Measurements from ENCODE around the gene TSPAN3.
A peak's percentile ranks its signal among the peaks of the same experiment; 100 is the strongest.

The TSPAN3 gene

DNA sequence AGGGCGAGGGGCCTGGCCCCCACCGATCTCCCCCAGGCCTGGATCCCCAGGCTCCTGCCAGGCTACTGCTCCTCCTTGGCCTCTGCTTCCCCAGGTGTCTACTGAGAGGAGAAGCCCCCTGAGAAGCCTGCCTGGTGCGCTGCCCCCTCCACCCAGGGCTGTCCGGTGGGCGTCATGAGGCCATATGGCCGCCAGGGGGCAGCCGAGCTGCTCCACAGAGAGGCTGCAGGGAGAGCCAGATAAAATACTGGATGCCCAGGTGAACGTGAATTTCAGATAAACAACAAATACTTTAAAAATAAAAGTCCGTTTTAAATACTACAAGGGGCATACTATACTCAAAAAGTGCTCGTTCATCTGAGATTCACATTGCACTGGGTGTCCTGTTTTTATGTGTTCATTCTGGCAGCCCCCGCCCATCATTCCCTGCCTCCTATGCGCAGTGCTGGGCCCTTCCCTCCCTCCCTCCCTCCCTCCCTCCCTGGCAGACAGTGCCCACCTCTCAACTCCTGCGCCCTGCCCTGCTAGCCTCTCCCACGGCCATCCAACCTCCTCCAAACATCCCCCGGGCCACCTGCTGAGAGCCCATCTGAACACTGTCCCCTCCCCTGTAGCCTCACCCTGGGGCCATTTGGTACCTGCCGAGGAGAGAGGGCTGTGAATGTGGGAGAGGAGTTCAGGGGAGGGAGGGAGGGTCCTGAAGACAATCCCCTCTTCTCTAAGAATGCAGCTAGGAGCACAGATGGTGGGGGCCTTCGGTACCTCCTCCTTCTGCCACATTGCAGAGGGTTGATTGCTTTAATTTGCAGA lies 46.4 kb downstream of the TSPAN3 start:
- peak; percentile 39 to 43 for DNase-seq (ENCODE audit: low read depth in 2 of 2, low spot score in 1 of 2)

- no peak for DNase-seq (ENCODE audit: low read depth in 2 of 2, low spot score in 1 of 2)
Observed at GRCh38 chr15:77023576-77024272, 47.2 kb downstream of the TSPAN3 start.

DNA sequence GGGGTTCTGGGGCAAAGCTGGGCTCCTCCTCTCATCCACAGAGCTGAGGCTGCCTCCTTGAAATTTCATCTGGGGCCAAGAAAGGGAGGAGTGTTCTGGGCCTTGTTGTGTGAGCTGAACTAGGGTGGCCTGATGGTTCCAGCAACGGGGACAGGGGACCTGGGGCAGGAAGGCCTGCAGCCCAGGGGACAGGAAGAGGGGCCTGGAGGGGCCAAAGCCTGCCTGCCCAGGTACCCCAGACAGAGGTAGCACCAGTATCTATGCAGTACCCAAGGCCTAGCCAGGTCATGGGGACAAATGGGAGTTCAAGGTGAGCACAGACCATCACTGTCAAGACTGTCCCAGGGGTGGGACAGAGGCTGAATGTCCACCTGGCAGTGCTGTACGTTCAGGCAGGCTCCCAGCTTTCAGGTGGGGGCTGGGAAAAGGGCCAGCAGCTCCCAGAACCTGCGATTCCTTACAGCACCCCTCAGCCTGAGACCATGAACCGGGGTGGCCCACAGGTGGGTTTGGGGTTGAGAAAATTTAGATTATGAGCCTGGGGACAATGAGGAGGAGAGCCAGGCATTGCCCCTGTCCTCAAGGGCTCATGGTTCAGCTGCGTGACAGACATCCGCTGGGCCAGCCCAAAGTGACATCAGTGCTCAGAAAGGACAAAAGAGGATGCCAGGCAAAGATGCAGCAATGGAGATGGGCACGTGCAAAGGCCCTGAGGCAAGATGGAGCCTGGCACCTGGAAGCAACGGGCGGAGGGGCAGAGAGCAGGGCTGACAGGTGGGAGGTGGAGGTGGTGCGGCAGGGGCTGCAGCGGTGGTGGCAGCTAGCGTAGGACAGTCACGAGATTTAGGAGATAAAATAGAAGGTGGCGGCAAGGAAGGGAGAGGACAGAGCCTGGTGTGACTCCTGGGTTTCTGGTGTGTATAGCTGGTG lies 48.0 kb downstream of the TSPAN3 start:
- DNase-seq (ENCODE audit: low read depth in 2 of 2, low spot score in 1 of 2): no peak

- DNase-seq (ENCODE audit: low read depth in 2 of 2, low spot score in 1 of 2): no peak
Observed at GRCh38 chr15:77021803-77022381, 49.0 kb downstream of the TSPAN3 start.

GRCh38 chr15:77021088-77021481 lies 49.8 kb downstream of the TSPAN3 start:
- DNase-seq (ENCODE audit: low read depth in 2 of 2, low spot score in 1 of 2): no peak

GRCh38 chr15:77020348-77021087 lies 50.4 kb downstream of the TSPAN3 start:
- DNase-seq (ENCODE audit: low read depth in 2 of 2, low spot score in 1 of 2): no peak

DNA sequence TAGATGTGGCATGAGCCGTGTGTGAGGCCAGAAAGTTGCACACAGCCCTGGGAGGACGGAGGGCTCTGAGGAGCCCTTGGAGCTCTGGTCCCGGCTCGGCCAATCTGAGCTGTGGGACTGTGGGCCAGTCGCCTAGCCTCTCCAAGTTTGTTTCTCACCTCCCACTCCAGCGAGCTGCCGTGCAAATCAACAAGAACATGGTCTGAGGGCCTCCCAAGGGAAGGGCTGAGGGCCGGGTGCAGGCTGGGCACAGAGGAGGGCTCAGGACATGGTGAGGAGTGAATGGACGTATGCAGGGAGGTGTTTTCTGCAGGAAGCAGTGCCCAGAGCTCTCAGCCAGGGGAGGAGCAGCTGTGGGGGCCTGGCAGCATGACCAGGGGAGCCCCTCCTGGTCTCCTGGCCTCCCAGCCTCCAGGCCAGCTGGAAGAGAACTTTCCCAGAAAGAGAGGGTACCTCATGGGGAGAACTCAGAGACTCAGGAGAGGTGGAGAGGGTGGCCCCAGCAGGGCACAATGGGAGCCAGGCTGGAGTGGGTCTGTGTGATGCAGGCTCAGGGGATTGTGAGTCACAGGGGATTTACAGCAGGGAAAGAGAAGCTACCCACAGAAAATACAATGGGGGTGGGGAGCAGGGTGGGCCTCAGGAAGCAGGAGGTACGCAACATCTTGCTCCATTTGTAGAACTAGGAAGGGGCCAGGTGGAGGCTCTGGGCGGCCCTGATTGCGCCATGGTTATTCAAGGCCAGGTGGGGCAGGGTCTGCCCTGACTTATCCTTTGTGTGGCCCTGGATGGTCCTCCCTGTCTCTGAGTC lies 51.2 kb downstream of the TSPAN3 start:
- DNase-seq (ENCODE audit: low read depth in 2 of 2, low spot score in 1 of 2): no peak

DNA sequence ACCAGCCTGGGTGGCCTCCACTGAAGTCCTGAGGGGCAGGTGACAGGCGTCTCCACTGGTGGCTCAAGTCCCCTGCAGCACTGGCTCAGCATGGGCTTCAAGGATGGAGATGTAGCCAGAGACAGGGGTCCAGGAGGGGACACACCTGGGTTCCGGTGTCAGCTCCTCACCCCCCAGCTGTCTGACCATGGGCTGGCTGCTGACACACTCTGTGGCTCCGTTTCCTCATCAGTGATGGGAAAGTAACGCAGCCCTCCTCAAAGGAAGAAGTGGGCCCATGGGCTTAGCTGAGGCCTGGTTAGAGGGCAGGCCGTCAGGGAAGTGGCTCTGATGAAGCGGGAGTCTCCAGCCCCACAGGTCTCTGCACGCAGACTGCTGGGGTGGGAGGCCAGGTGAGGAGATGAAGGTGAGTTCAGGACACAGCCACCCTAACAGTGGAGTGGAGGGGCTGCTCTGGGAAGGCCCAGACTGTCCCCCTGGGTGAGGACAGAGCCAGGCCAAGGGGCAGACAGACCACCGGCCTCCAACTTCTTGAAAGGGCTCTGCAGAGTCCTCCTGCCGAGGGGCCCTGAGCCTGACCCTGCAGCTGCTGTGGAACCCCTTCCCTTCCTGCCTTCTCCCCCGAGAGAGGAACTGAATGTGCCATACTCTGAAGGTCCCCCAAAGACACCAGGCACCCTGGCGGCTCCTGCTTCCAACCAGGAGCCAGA lies 52.0 kb downstream of the TSPAN3 start:
- no peak for DNase-seq (ENCODE audit: low read depth in 2 of 2, low spot score in 1 of 2)

GRCh38 chr15:77017761-77018720 lies 52.9 kb downstream of the TSPAN3 start:
- no peak for DNase-seq (ENCODE audit: low read depth in 2 of 2, low spot score in 1 of 2)

- no peak for DNase-seq (ENCODE audit: low read depth in 2 of 2, low spot score in 1 of 2)
Observed at GRCh38 chr15:77017091-77017660, 53.7 kb downstream of the TSPAN3 start.

DNA sequence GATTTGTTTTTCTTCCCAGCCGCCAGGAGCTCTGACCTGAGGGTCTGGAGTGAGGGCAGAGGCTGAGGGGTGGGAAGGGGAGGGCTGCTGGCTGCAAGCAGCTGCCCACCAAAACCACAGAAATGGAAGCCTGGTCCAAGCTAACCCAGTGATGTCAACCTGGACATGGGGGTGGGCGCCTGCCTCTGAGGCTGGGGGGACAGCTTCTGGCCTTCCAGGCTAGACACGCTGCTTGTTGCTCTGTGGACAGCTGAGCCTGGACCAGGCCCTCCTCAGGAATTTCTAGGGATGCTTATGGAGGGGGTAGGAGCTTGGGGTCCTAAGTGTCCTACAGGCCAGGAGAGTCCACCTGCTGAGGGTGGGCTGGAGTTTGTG lies 54.6 kb downstream of the TSPAN3 start:
- no peak for DNase-seq (ENCODE audit: low read depth in 2 of 2, low spot score in 1 of 2)

DNA sequence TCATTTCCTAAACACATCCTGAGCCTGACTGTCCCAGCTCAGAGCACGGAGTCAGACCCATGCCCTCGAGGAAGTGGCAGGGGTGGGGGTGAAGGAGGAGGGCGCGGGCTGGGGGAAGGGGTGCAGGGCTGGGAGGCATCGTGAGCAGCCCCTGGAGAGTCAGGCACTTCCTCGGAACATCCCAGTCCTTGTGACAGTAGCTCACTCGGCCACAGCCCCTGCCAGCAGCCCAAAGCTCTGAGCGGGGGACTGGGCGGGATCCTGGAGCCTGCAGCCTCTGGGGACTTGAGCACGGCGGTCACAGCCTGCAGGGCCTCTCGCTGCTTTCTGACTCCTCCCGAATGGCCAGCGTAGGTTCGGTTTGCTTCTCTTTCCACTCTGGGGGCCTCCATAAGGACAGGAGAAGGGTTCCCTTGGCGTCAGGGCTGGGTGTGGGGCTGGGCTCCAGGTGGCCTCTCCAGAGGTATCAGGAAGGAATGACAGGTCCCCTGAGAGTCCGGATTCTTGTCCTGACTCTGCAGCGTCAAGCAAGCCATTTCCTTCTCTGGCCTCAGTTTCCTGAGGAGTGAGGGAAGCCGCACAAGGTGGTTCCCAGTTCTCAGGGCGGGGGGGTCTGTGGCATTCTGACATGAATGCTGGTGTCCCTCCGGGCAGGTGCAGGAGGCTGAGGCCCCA lies 55.1 kb downstream of the TSPAN3 start:
- DNase-seq (ENCODE audit: low read depth in 2 of 2, low spot score in 1 of 2): no peak

DNA sequence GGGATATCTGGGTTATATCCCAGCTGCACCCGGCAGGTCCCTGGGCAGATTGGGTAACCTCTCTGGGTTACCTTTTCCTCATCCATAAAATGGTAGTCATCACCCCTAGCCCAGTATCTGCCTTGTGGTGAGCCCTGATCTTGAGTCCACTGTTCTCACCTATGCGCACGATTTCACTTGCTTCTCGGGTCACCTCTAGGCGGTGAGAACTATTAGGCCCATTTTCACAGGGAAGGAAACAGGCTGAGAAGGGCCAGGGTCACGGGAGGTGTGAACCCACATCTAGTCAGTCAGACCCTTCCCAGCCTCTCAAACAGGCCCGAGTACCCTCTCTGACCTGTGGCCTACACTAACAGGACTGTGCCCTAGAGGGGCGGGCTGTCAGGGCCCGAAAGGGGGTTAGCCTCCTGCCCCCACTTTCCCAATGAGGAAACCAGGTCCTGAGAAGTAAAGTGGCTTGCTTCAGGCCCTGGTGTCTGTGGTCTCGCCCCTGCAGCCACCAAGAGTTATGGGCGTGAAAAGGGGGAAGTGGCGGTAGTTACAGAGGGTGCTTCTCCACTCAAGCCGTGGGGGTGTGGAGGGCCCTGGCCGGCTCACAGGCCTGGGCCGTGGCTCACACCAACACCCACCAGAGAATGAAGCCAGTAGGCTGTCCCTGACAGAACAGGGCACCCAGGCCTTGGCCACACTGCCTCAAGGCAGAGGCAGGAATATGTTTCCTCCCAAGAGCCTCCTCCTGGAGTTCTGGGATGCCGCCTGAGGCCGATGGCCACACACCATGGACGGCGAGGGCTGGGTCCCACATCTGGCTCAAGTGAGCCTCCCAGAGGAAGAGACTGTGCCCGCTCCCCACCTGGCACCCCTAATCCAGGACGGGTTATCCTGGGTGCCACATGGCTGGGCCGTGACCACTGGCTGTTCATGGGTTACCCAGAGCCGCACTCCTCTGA lies 56.5 kb downstream of the TSPAN3 start:
- no peak for DNase-seq (ENCODE audit: low read depth in 2 of 2, low spot score in 1 of 2)

DNA sequence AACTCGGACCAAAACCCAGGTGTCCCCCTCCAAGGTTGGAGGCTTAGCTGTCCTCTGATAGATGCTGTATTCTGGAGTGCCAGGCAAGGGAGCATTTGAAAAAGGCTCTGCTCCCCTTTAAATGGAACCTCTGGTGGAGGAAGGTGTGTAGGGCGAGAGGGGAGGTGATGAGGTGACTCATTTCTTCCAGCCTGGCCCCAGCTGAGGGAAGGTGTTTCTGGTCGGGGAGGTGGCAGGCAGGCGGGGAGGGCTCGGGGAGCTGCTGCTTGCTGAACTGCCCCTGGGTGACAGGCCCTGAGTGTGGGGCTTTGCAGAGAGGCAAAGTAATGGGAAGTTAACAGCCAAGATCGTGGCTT lies 57.2 kb downstream of the TSPAN3 start:
- DNase-seq (ENCODE audit: low read depth in 2 of 2, low spot score in 1 of 2): peak; percentile 72 to 89

GRCh38 chr15:77012868-77013267 lies 58.0 kb downstream of the TSPAN3 start:
- no peak for DNase-seq (ENCODE audit: low read depth in 2 of 2, low spot score in 1 of 2)

- no peak for DNase-seq (ENCODE audit: low read depth in 2 of 2, low spot score in 1 of 2)
Observed at GRCh38 chr15:77012117-77012712, 58.7 kb downstream of the TSPAN3 start.
